GM12873 (cell line): ENCODE data around the gene STX18.

ENCODE experiments used
- CTCF ChIP-seq: IDR thresholded peaks from 2 replicates; pipeline ENCODE4 v1.5.1; 2012; ENCODE audit warnings: low read depth, mild to moderate bottlenecking, moderate library complexity, low read length, control low read depth; ENCODE audit not compliant: insufficient read depth; ENCODE audit errors: missing control alignments

Gene STX18

GRCh38 chr4:4411906-4412305 lies 129.9 kb downstream of the STX18 start:
- TF ChIP-seq CTCF = no peak

- no peak for TF ChIP-seq CTCF
Observed at GRCh38 chr4:4410271-4410670, 131.6 kb downstream of the STX18 start.

GRCh38 chr4:4409416-4410115 lies 132.3 kb downstream of the STX18 start:
- no peak for TF ChIP-seq CTCF

GRCh38 chr4:4408576-4409335 lies 133.1 kb downstream of the STX18 start:
- no peak for TF ChIP-seq CTCF

GRCh38 chr4:4408132-4408523 lies 133.7 kb downstream of the STX18 start:
- TF ChIP-seq CTCF = no peak

GRCh38 chr4:4407299-4408131 lies 134.3 kb downstream of the STX18 start:
- no peak for TF ChIP-seq CTCF

- no peak for TF ChIP-seq CTCF
Observed at GRCh38 chr4:4406455-4407298, 135.2 kb downstream of the STX18 start.
